Nephron progenitor cell (in vitro differentiated cells): ENCODE results near the gene SPTB.

Experiments used
- DNase-seq: peaks from one replicate; pipeline ENCODE4 v3.0.0; 2021
- H3K27ac Mint-ChIP-seq: 2 replicates; pipeline ENCODE4 v1.8.0; 2021; ENCODE audit warnings: mild to moderate bottlenecking, moderate library complexity, mixed read lengths
- H3K27me3 Mint-ChIP-seq: 2 replicates; pipeline ENCODE4 v1.8.0; 2021; ENCODE audit warnings: mild to moderate bottlenecking, low read depth, mixed read lengths; ENCODE audit not compliant: poor library complexity
- H3K36me3 Mint-ChIP-seq: 2 replicates; pipeline ENCODE4 v1.8.0; 2021; ENCODE audit warnings: low read depth, mixed read lengths
- H3K4me1 Mint-ChIP-seq: 2 replicates; pipeline ENCODE4 v1.8.0; 2021; ENCODE audit warnings: mixed read lengths
- H3K4me3 Mint-ChIP-seq: 2 replicates; pipeline ENCODE4 v1.8.0; 2021; ENCODE audit warnings: mild to moderate bottlenecking, moderate library complexity, mixed read lengths
- H3K9me3 Mint-ChIP-seq: 2 replicates; pipeline ENCODE4 v1.8.0; 2021; ENCODE audit warnings: mild to moderate bottlenecking, moderate library complexity, mixed read lengths
- CTCF ChIP-seq: fragments of 200-600 bp; sonication (generic); IDR thresholded peaks from 2 replicates; pipeline ENCODE4 v1.5.0; 2021; ENCODE audit warnings: antibody characterized with exemption

Gene SPTB

GRCh38 chr14:64741200-64741599 is 138.5 kb downstream of the SPTB start:
- peak overlapping the region; percentile 97 for H3K27ac Mint-ChIP-seq
- peaks cover 71% of the 10 kb centered on the region for H3K36me3 Mint-ChIP-seq
- H3K9me3 Mint-ChIP-seq, result no peaks in the 10 kb centered on the region

GRCh38 chr14:64738281-64738804 is 141.4 kb downstream of the SPTB start:
- no peak for TF ChIP-seq CTCF
- Mint-ChIP-seq H3K4me3 (no peak overlapping the region), H3K4me1 (peaks cover 31% of the 10 kb centered on the region), H3K27me3 (peaks cover 5% of the 10 kb centered on the region), H3K27ac (no peak overlapping the region), H3K36me3 (peaks cover 65% of the 10 kb centered on the region), H3K9me3 (no peaks in the 10 kb centered on the region)
- no peak for DNase-seq

More at GRCh38 chr14:64741200-64741599, 138.5 kb downstream of the SPTB start:
- no peak for TF ChIP-seq CTCF
- H3K27me3 Mint-ChIP-seq, result peaks cover 5% of the 10 kb centered on the region
- peaks cover 28% of the 10 kb centered on the region for H3K4me1 Mint-ChIP-seq
- H3K4me3 Mint-ChIP-seq, result no peak overlapping the region
- no peak for DNase-seq

- Mint-ChIP-seq H3K9me3 (no peaks in the 10 kb centered on the region), H3K4me3 (no peak overlapping the region), H3K4me1 (peaks cover 31% of the 10 kb centered on the region), H3K27ac (no peak overlapping the region), H3K36me3 (peaks cover 66% of the 10 kb centered on the region), H3K27me3 (peaks cover 5% of the 10 kb centered on the region)
- no peak for TF ChIP-seq CTCF
- no peak for DNase-seq
These were observed 142.1 kb downstream of the SPTB start for GRCh38 chr14:64737391-64738280.

GRCh38 chr14:64736271-64737169 is 143.2 kb downstream of the SPTB start:
- no peaks in the 10 kb centered on the region for H3K9me3 Mint-ChIP-seq
- no peak overlapping the region for H3K4me3 Mint-ChIP-seq
- no peak overlapping the region for H3K27ac Mint-ChIP-seq
- peaks cover 60% of the 10 kb centered on the region for H3K36me3 Mint-ChIP-seq
- H3K4me1 Mint-ChIP-seq, result peaks cover 31% of the 10 kb centered on the region
- TF ChIP-seq CTCF, result no peak
- DNase-seq, result no peak
- H3K27me3 Mint-ChIP-seq, result peaks cover 5% of the 10 kb centered on the region

- Mint-ChIP-seq H3K4me1 (peaks cover 32% of the 10 kb centered on the region), H3K36me3 (peaks cover 58% of the 10 kb centered on the region), H3K4me3 (no peak overlapping the region), H3K27me3 (peaks cover 3% of the 10 kb centered on the region), H3K27ac (peak overlapping the region; percentile 74), H3K9me3 (no peaks in the 10 kb centered on the region)
- no peak for TF ChIP-seq CTCF
- DNase-seq, result no peak
These were observed 144.7 kb downstream of the SPTB start for GRCh38 chr14:64734990-64735389.
